ENCODE data around the gene PDZK1IP1.
"Not testable (repeated sequence)": the region's sequence is repeated elsewhere in the genome, so short reads cannot be mapped to it uniquely, and the experiment has no call there.

PDZK1IP1 gene

GRCh38 chr1:47214549-47214948 lies 24.7 kb upstream of the PDZK1IP1 start:
- TF ChIP-seq ZNF274 (IDR thresholded peaks at IDR 0.05; ENCODE audit: low read depth, low read length): no peak
- no peak overlapping the region for H3K4me3 ChIP-seq (ENCODE audit: low read length)

GRCh38 chr1:47213230-47213963 lies 23.6 kb upstream of the PDZK1IP1 start:
- no peak for TF ChIP-seq ZNF274 (IDR thresholded peaks at IDR 0.05; ENCODE audit: low read depth, low read length)
- H3K4me3 ChIP-seq (ENCODE audit: low read length): no peak overlapping the region

GRCh38 chr1:47212636-47213229 lies 22.9 kb upstream of the PDZK1IP1 start:
- H3K4me3 ChIP-seq (ENCODE audit: low read length): no peak overlapping the region
- no peak for TF ChIP-seq ZNF274 (IDR thresholded peaks at IDR 0.05; ENCODE audit: low read depth, low read length)

GRCh38 chr1:47211796-47212269 lies 22.0 kb upstream of the PDZK1IP1 start:
- H3K4me3 ChIP-seq (ENCODE audit: low read length): no peak overlapping the region
- TF ChIP-seq ZNF274 (IDR thresholded peaks at IDR 0.05; ENCODE audit: low read depth, low read length): no peak

GRCh38 chr1:47210666-47211065 lies 20.8 kb upstream of the PDZK1IP1 start:
- no peak for TF ChIP-seq ZNF274 (IDR thresholded peaks at IDR 0.05; ENCODE audit: low read depth, low read length)
- no peak overlapping the region for H3K4me3 ChIP-seq (ENCODE audit: low read length)

GRCh38 chr1:47209725-47210325 lies 20.0 kb upstream of the PDZK1IP1 start:
- no peak overlapping the region for H3K4me3 ChIP-seq (ENCODE audit: low read length)
- no peak for TF ChIP-seq ZNF274 (IDR thresholded peaks at IDR 0.05; ENCODE audit: low read depth, low read length)

GRCh38 chr1:47209091-47209490 lies 19.3 kb upstream of the PDZK1IP1 start:
- TF ChIP-seq ZNF274 (IDR thresholded peaks at IDR 0.05; ENCODE audit: low read depth, low read length): no peak
- no peak overlapping the region for H3K4me3 ChIP-seq (ENCODE audit: low read length)

GRCh38 chr1:47208374-47208850 lies 18.6 kb upstream of the PDZK1IP1 start:
- no peak overlapping the region for H3K4me3 ChIP-seq (ENCODE audit: low read length)
- TF ChIP-seq ZNF274 (IDR thresholded peaks at IDR 0.05; ENCODE audit: low read depth, low read length): no peak

GRCh38 chr1:47207803-47208373 lies 18.1 kb upstream of the PDZK1IP1 start:
- no peak overlapping the region for H3K4me3 ChIP-seq (ENCODE audit: low read length)
- no peak for TF ChIP-seq ZNF274 (IDR thresholded peaks at IDR 0.05; ENCODE audit: low read depth, low read length)

- TF ChIP-seq ZNF274 (IDR thresholded peaks at IDR 0.05; ENCODE audit: low read depth, low read length): no peak
- no peak overlapping the region for H3K4me3 ChIP-seq (ENCODE audit: low read length)
Observed at GRCh38 chr1:47205918-47206317, 16.1 kb upstream of the PDZK1IP1 start.

- H3K4me3 ChIP-seq (ENCODE audit: low read length): not testable (repeated sequence)
Observed at GRCh38 chr1:47203504-47203903, 13.7 kb upstream of the PDZK1IP1 start.

GRCh38 chr1:47201179-47201578 lies 11.3 kb upstream of the PDZK1IP1 start:
- no peak for TF ChIP-seq ZNF274 (IDR thresholded peaks at IDR 0.05; ENCODE audit: low read depth, low read length)
- H3K4me3 ChIP-seq (ENCODE audit: low read length): no peak overlapping the region

- H3K4me3 ChIP-seq (ENCODE audit: low read length): no peak overlapping the region
- no peak for TF ChIP-seq ZNF274 (IDR thresholded peaks at IDR 0.05; ENCODE audit: low read depth, low read length)
Observed at GRCh38 chr1:47198214-47198613, 8.4 kb upstream of the PDZK1IP1 start.

- TF ChIP-seq ZNF274 (IDR thresholded peaks at IDR 0.05; ENCODE audit: low read depth, low read length): no peak
- H3K4me3 ChIP-seq (ENCODE audit: low read length): no peak overlapping the region
Observed at GRCh38 chr1:47196622-47197021, 6.8 kb upstream of the PDZK1IP1 start.

- not testable (repeated sequence) for H3K4me3 ChIP-seq (ENCODE audit: low read length)
Observed at GRCh38 chr1:47195981-47196380, 6.1 kb upstream of the PDZK1IP1 start.

Data from GM08714 (cell line).